ENCODE data around the gene MTARC2. TPM values are rescaled to one million over a fixed set of nuclear protein-coding genes. Genes with fewer than 3 reads are reported as not detected.

The MTARC2 gene
- total and polyA plus RNA-seq, 3 experiments from 2014 or later: not detected

- H3K27ac Mint-ChIP-seq: peak overlapping the region in 1 of 8 donors; percentile 59
- Histone ChIP-seq H3K9me3 (ENCODE audit: low read length) (no peaks in the 10 kb centered on the region), H3K4me1 (ENCODE audit: insufficient read depth, low read length) (no peaks in the 10 kb centered on the region), H3K4me3 (ENCODE audit: low read length) (no peak overlapping the region), H3K27me3 (ENCODE audit: insufficient read depth, low read length, poor library complexity, severe bottlenecking) (no peaks in the 10 kb centered on the region), H3K36me3 (ENCODE audit: insufficient read depth, low read length) (no peaks in the 10 kb centered on the region), H3K27ac (ENCODE audit: low read depth, low read length) (no peak overlapping the region)
- H3K4me3 Mint-ChIP-seq: no peak overlapping the region
- H3K9me3 Mint-ChIP-seq: no peaks in the 10 kb centered on the region
- H3K27me3 Mint-ChIP-seq: peaks cover 8 to 39% of the 10 kb centered on the region in 2 donors
- CTCF ChIA-PET: no interaction called here
- POLR2A ChIA-PET: no interaction called here
- no peaks in the 10 kb centered on the region for H3K4me1 Mint-ChIP-seq
- H3K36me3 Mint-ChIP-seq: no peaks in the 10 kb centered on the region
- peak in 1 of 5 donors; percentile 11 for DNase-seq
Measured at GRCh38 chr1:220803401-220804201, 55.5 kb downstream of the MTARC2 start.

- Mint-ChIP-seq H3K27ac (no peak overlapping the region), H3K4me1 (no peaks in the 10 kb centered on the region), H3K27me3 (peaks cover 8 to 43% of the 10 kb centered on the region in 2 donors), H3K36me3 (no peaks in the 10 kb centered on the region), H3K4me3 (no peak overlapping the region), H3K9me3 (no peaks in the 10 kb centered on the region)
- ChIA-PET POLR2A (no interaction called here), CTCF (no interaction called here)
- Histone ChIP-seq H3K9me3 (ENCODE audit: low read length) (no peaks in the 10 kb centered on the region), H3K27me3 (ENCODE audit: insufficient read depth, low read length, poor library complexity, severe bottlenecking) (no peaks in the 10 kb centered on the region), H3K4me1 (ENCODE audit: insufficient read depth, low read length) (no peaks in the 10 kb centered on the region), H3K36me3 (ENCODE audit: insufficient read depth, low read length) (no peaks in the 10 kb centered on the region), H3K27ac (ENCODE audit: low read depth, low read length) (no peak overlapping the region), H3K4me3 (ENCODE audit: low read length) (no peak overlapping the region)
- DNase-seq: no peak
Measured at GRCh38 chr1:220804202-220804586, 56.1 kb downstream of the MTARC2 start.

- Histone ChIP-seq H3K4me3 (ENCODE audit: low read length) (no peak overlapping the region), H3K4me1 (ENCODE audit: insufficient read depth, low read length) (no peaks in the 10 kb centered on the region), H3K27ac (ENCODE audit: low read depth, low read length) (no peak overlapping the region), H3K27me3 (ENCODE audit: insufficient read depth, low read length, poor library complexity, severe bottlenecking) (no peaks in the 10 kb centered on the region), H3K36me3 (ENCODE audit: insufficient read depth, low read length) (no peaks in the 10 kb centered on the region), H3K9me3 (ENCODE audit: low read length) (no peaks in the 10 kb centered on the region)
- ChIA-PET POLR2A (no interaction called here), CTCF (no interaction called here)
- H3K4me1 Mint-ChIP-seq: peaks cover 6 to 10% (median 7%) of the 10 kb centered on the region in 3 donors
- DNase-seq: no peak
- H3K4me3 Mint-ChIP-seq: no peak overlapping the region
- no peaks in the 10 kb centered on the region for H3K36me3 Mint-ChIP-seq
- peak overlapping the region in 1 of 8 donors; percentile 78 for H3K27ac Mint-ChIP-seq
- H3K9me3 Mint-ChIP-seq: no peaks in the 10 kb centered on the region
- peaks cover 5 to 57% of the 10 kb centered on the region in 2 donors for H3K27me3 Mint-ChIP-seq
Measured at GRCh38 chr1:220806408-220806807, 58.3 kb downstream of the MTARC2 start.

- Mint-ChIP-seq H3K27me3 (peaks cover 8 to 59% of the 10 kb centered on the region in 2 donors), H3K4me3 (no peak overlapping the region), H3K27ac (no peak overlapping the region), H3K9me3 (no peaks in the 10 kb centered on the region), H3K36me3 (no peaks in the 10 kb centered on the region), H3K4me1 (peaks cover 6 to 10% (median 7%) of the 10 kb centered on the region in 3 donors)
- no peaks in the 10 kb centered on the region for H3K27me3 ChIP-seq (ENCODE audit: insufficient read depth, low read length, poor library complexity, severe bottlenecking)
- CTCF ChIA-PET: no interaction called here
- H3K36me3 ChIP-seq (ENCODE audit: insufficient read depth, low read length): no peaks in the 10 kb centered on the region
- H3K4me1 ChIP-seq (ENCODE audit: insufficient read depth, low read length): no peaks in the 10 kb centered on the region
- no peak for DNase-seq
- H3K4me3 ChIP-seq (ENCODE audit: low read length): no peak overlapping the region
- no peaks in the 10 kb centered on the region for H3K9me3 ChIP-seq (ENCODE audit: low read length)
- H3K27ac ChIP-seq (ENCODE audit: low read depth, low read length): no peak overlapping the region
- POLR2A ChIA-PET: no interaction called here
Measured at GRCh38 chr1:220807726-220808125, 59.6 kb downstream of the MTARC2 start.

- Histone ChIP-seq H3K27ac (ENCODE audit: low read depth, low read length) (no peak overlapping the region), H3K27me3 (ENCODE audit: insufficient read depth, low read length, poor library complexity, severe bottlenecking) (no peaks in the 10 kb centered on the region), H3K36me3 (ENCODE audit: insufficient read depth, low read length) (no peaks in the 10 kb centered on the region), H3K4me1 (ENCODE audit: insufficient read depth, low read length) (no peaks in the 10 kb centered on the region), H3K4me3 (ENCODE audit: low read length) (no peak overlapping the region), H3K9me3 (ENCODE audit: low read length) (no peaks in the 10 kb centered on the region)
- Mint-ChIP-seq H3K9me3 (no peaks in the 10 kb centered on the region), H3K4me1 (peaks cover 6 to 10% (median 7%) of the 10 kb centered on the region in 3 donors), H3K4me3 (no peak overlapping the region), H3K36me3 (no peaks in the 10 kb centered on the region), H3K27ac (no peak overlapping the region), H3K27me3 (peaks cover 5 to 64% of the 10 kb centered on the region in 2 donors)
- no peak for DNase-seq
- ChIA-PET CTCF (no interaction called here), POLR2A (no interaction called here)
Measured at GRCh38 chr1:220808345-220809186, 60.4 kb downstream of the MTARC2 start.

- Mint-ChIP-seq H3K4me1 (peaks cover 6 to 10% (median 7%) of the 10 kb centered on the region in 3 donors), H3K27me3 (peaks cover 5 to 64% of the 10 kb centered on the region in 2 donors), H3K4me3 (no peak overlapping the region), H3K9me3 (no peaks in the 10 kb centered on the region), H3K36me3 (no peaks in the 10 kb centered on the region), H3K27ac (no peak overlapping the region)
- no peak overlapping the region for H3K27ac ChIP-seq (ENCODE audit: low read depth, low read length)
- no peaks in the 10 kb centered on the region for H3K4me1 ChIP-seq (ENCODE audit: insufficient read depth, low read length)
- H3K9me3 ChIP-seq (ENCODE audit: low read length): no peaks in the 10 kb centered on the region
- H3K4me3 ChIP-seq (ENCODE audit: low read length): no peak overlapping the region
- ChIA-PET CTCF (no interaction called here), POLR2A (no interaction called here)
- no peaks in the 10 kb centered on the region for H3K27me3 ChIP-seq (ENCODE audit: insufficient read depth, low read length, poor library complexity, severe bottlenecking)
- DNase-seq: no peak
- H3K36me3 ChIP-seq (ENCODE audit: insufficient read depth, low read length): no peaks in the 10 kb centered on the region
Measured at GRCh38 chr1:220809187-220809550, 61.0 kb downstream of the MTARC2 start.

- POLR2A ChIA-PET: no interaction called here
- H3K9me3 Mint-ChIP-seq: no peaks in the 10 kb centered on the region
- H3K27me3 Mint-ChIP-seq: peaks cover 5 to 61% of the 10 kb centered on the region in 2 donors
Measured at GRCh38 chr1:220809704-220810103, 61.6 kb downstream of the MTARC2 start.

GRCh38 chr1:220810179-220810653 is 62.1 kb downstream of the MTARC2 start:
- Histone ChIP-seq H3K27ac (ENCODE audit: low read depth, low read length) (no peak overlapping the region), H3K9me3 (ENCODE audit: low read length) (no peaks in the 10 kb centered on the region), H3K27me3 (ENCODE audit: insufficient read depth, low read length, poor library complexity, severe bottlenecking) (no peaks in the 10 kb centered on the region), H3K36me3 (ENCODE audit: insufficient read depth, low read length) (no peaks in the 10 kb centered on the region), H3K4me3 (ENCODE audit: low read length) (no peak overlapping the region), H3K4me1 (ENCODE audit: insufficient read depth, low read length) (no peaks in the 10 kb centered on the region)
- Mint-ChIP-seq H3K36me3 (no peaks in the 10 kb centered on the region), H3K4me3 (peak overlapping the region; percentile 18 to 90 (median 68)), H3K9me3 (no peaks in the 10 kb centered on the region), H3K4me1 (peaks cover 6 to 10% (median 7%) of the 10 kb centered on the region in 3 donors), H3K27ac (peak overlapping the region in 2 of 8 donors; percentile 12 to 14), H3K27me3 (peaks cover 3 to 61% of the 10 kb centered on the region in 2 donors)
- POLR2A ChIA-PET: no interaction called here
- CTCF ChIA-PET: interaction anchor here (0.9 to 1.4 kb wide), 5 partner anchors 8 to 1200 kb away, joined by 3 to 5 read pairs (median 3); no protein-coding TSS in a partner anchor
- DNase-seq: peak; percentile 38 to 73 (median 45)

More at GRCh38 chr1:220809704-220810103, 61.6 kb downstream of the MTARC2 start:
- no peak overlapping the region for H3K27ac ChIP-seq (ENCODE audit: low read depth, low read length)
- CTCF ChIA-PET: interaction anchor here (1.4 kb wide), 3 partner anchors 8 to 1200 kb away, joined by 3 to 5 read pairs (median 5); no protein-coding TSS in a partner anchor
- DNase-seq: no peak
- Mint-ChIP-seq H3K36me3 (no peaks in the 10 kb centered on the region), H3K4me1 (peaks cover 6 to 10% (median 7%) of the 10 kb centered on the region in 3 donors), H3K27ac (no peak overlapping the region), H3K4me3 (no peak overlapping the region)
- no peaks in the 10 kb centered on the region for H3K27me3 ChIP-seq (ENCODE audit: insufficient read depth, low read length, poor library complexity, severe bottlenecking)
- no peaks in the 10 kb centered on the region for H3K4me1 ChIP-seq (ENCODE audit: insufficient read depth, low read length)
- no peak overlapping the region for H3K4me3 ChIP-seq (ENCODE audit: low read length)
- H3K9me3 ChIP-seq (ENCODE audit: low read length): no peaks in the 10 kb centered on the region
- no peaks in the 10 kb centered on the region for H3K36me3 ChIP-seq (ENCODE audit: insufficient read depth, low read length)
